Left lobe of liver (tissue), 2 donors: ENCODE measurements around the gene CTNNA2. TPM values are rescaled to one million over a fixed set of nuclear protein-coding genes. Genes with fewer than 3 reads are reported as not detected.

Source experiments
- ATAC-seq: fragments of 200-7000 bp; cut with Tn5 transposase; one replicate; pipeline ENCODE4 v1.9.1; 2020; ENCODE audit warnings: mild to moderate bottlenecking, moderate library complexity
- DNase-seq: peaks from one replicate; pipeline ENCODE4 v3.0.0-alpha.2; 2020; ENCODE audit warnings: low spot score
- total RNA-seq: library from RNA; stranded (reverse); gene quantifications from one replicate; pipeline ENCODE4 v1.2.1, GENCODE V29; 2021
- donor health status: DM: no; HTN: no; CAD: no; lungs with moderate emphysema.
- donor health status: DM: no; HTN: yes; CAD: no.

The CTNNA2 gene
- total RNA-seq, 1 donor from 2014 or later = not detected

- ATAC-seq (no peak), DNase-seq (no peak)
Measured at GRCh38 chr2:80348953-80349352, 836.1 kb downstream of the CTNNA2 start.

DNA sequence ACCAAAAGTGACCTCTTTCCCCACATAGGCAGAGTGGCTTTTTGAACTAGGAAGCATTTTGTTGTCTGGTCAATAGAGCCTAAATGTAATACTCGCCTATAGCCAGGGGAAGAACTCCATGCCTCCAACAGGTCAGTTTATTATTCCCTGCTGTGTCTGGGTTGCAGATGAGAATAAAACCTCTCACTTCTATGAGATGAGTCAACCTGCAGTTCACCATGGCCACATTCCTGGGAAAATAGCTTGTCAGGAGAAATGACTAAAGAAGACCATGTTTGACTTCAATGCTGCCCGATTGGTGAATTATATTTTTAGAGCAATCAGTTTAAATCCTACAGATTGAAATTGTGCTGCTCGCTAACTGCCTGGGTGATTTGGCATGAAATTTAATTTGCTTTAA lies 838.4 kb downstream of the CTNNA2 start:
- no peak for DNase-seq
- ATAC-seq = no peak

- no peak for DNase-seq
- no peak for ATAC-seq
Measured at GRCh38 chr2:80354858-80355257, 842.0 kb downstream of the CTNNA2 start.

- ATAC-seq (no peak), DNase-seq (no peak)
Measured at GRCh38 chr2:80361904-80362303, 849.1 kb downstream of the CTNNA2 start.

DNA sequence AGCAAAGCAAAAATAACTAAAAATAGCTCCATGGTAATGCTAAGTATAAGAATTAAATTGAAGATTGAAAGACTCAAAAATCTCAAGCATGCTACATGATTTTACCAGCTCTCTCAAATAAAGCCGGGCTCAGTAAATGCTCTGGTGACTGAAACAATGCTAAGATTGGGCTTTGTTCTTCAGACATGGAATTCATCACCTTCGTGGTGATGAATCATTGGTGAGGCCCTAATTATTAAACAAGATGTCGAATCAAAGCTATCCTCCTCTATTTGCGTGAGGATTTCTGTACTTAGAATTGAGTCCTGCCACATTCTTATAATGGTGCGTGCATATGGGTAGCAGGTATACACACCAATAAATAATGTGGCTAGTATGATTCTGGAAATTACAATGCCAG lies 850.5 kb downstream of the CTNNA2 start:
- DNase-seq (no peak), ATAC-seq (no peak)

- DNase-seq (no peak), ATAC-seq (no peak)
Measured at GRCh38 chr2:80363791-80364349, 851.0 kb downstream of the CTNNA2 start.

DNA sequence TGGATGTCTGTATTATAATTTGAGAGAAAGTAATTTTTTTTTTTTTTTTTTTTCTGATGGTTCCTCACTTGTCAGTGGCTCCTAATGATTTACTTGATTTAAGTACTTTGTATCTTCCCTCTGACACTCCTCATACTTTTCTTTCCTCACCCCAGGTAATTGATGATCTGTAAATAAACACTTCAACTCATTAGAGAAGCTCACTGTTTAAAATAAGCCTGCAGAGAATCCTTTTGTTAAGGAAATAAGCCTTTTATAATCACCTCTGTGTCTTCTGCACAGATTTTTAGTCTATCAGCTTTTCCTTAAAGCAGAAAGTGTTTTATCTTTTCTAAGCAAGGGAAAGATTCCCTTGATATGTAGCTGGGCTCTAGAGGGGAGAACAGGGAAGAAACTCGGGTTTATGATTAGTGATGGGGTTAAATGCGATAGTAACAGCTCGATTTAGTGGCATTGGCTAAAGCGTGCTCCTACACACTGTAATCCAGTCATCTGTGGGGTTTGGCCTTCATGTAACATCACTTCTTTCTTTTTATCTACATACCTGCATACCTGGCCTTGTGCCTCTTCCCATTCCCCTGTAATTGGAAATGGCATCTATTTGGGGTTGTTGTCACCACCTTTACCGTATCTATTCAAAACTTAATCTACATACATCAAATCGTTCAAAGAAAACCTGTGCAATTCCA lies 851.8 kb downstream of the CTNNA2 start:
- no peak for ATAC-seq
- DNase-seq = no peak

DNA sequence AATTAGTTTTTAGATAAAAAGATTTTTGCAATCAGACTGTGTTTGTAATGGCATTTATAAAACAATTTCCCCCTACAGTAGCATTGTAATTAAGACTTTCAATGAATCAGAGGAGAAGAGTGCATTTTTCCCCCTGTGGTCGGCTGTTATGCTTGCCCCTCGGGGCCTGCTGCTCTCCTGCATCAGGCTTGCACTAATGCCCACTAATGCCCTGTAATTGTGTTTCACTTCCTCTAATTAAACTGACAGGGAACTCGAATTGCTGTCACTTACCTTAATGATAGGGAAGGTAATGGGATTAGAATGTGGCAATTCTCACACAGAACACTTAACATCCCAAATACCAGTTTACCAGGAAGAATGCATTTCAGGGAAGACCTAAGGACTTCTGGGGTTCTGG lies 852.9 kb downstream of the CTNNA2 start:
- no peak for DNase-seq

GRCh38 chr2:80370375-80371009 lies 857.6 kb downstream of the CTNNA2 start:
- ATAC-seq (no peak), DNase-seq (no peak)

More for the DNA sequence above, 852.9 kb downstream of the CTNNA2 start:
- ATAC-seq = no peak

- no peak for ATAC-seq
- no peak for DNase-seq
Measured at GRCh38 chr2:80374105-80374504, 861.3 kb downstream of the CTNNA2 start.

GRCh38 chr2:80377071-80377470 lies 864.2 kb downstream of the CTNNA2 start:
- no peak for ATAC-seq
- DNase-seq = no peak

- ATAC-seq (no peak), DNase-seq (no peak)
Measured at GRCh38 chr2:80380736-80381135, 867.9 kb downstream of the CTNNA2 start.

DNA sequence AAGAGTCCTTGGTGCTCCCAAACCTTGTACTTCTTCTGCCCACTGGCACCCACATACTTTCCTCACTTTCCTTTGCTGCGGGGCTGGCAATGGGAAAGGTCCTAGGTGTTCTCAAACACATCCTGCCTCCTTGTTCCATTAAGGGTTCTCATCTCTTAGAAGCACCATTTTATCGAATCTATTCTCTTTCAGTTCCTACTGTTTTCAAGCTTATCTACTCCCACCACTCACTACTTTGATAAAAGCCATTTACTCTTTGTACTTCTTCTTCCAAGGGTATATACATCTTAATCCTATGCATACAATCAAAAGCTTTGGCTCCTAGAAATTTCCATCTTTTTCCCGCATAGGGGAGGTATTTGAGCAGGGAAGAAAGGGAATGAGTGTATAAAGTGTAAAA lies 868.8 kb downstream of the CTNNA2 start:
- DNase-seq (no peak), ATAC-seq (no peak)

DNA sequence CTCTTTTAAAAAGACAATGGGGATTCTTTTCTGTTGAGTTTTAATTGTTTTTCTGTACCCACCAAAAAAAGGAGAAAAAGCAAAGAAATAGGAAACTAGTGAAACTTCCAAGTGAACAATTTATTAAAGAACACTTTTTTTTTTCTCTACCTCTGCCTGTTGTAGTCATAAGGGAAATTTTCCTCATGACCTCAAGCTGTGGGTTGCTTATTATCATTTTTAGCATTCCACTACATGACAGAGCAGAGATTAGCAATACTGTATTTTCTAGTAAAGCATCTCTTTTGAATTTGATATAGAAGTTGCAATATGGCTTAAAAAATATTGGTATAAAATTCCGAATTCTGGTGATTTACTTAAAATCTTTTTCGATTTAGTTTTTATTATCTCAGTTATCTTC lies 879.6 kb downstream of the CTNNA2 start:
- no peak for DNase-seq
- no peak for ATAC-seq

GRCh38 chr2:80393991-80394390 lies 881.1 kb downstream of the CTNNA2 start:
- ATAC-seq = no peak
- DNase-seq = no peak

GRCh38 chr2:80395251-80395650 lies 882.4 kb downstream of the CTNNA2 start:
- DNase-seq = no peak

GRCh38 chr2:80396276-80396675 lies 883.4 kb downstream of the CTNNA2 start:
- no peak for DNase-seq
- no peak for ATAC-seq

More at GRCh38 chr2:80395251-80395650, 882.4 kb downstream of the CTNNA2 start:
- no peak for ATAC-seq

GRCh38 chr2:80403081-80403480 lies 890.2 kb downstream of the CTNNA2 start:
- ATAC-seq = no peak
- DNase-seq = no peak

DNA sequence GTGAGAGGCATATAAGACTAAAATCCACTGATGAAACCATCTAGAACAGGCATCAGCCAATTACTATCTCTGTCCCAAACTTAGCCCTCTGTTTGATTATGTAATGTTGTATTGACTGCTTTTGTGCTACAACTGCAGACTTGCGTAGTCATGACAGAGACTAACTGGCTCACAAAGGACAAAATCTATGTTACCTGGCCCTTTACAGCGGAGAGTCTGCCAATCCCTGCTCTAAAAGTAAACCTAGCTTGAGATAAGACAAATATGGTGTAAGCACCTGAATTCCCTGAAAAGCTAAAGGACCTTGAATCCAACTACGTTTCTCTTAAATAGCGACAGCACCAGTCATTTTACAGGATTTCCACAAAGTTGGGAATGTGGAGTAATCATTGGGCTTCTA lies 894.5 kb downstream of the CTNNA2 start:
- peak; percentile 44 for DNase-seq

GRCh38 chr2:80410346-80410745 lies 897.5 kb downstream of the CTNNA2 start:
- ATAC-seq (no peak), DNase-seq (no peak)

More for the DNA sequence above, 894.5 kb downstream of the CTNNA2 start:
- peak; percentile 88 for ATAC-seq

GRCh38 chr2:80413136-80413535 lies 900.3 kb downstream of the CTNNA2 start:
- DNase-seq (no peak), ATAC-seq (no peak)

GRCh38 chr2:80417737-80418136 lies 904.9 kb downstream of the CTNNA2 start:
- no peak for DNase-seq
- ATAC-seq = no peak
